Ishikawa (cell line): Measurements from ENCODE around the gene ERGIC1.

Experiments
- EGR1 ChIP-seq: IDR thresholded peaks from 2 replicates; pipeline ENCODE4 v1.6.1; 2012
- EP300 ChIP-seq: IDR thresholded peaks from 2 replicates; pipeline ENCODE4 v1.6.1; 2012; ENCODE audit warnings: borderline replicate concordance
- REST ChIP-seq: IDR thresholded peaks from 2 replicates; pipeline ENCODE4 v1.6.1; 2012; ENCODE audit warnings: low read depth, mild to moderate bottlenecking
- TAF1 ChIP-seq: IDR thresholded peaks from 2 replicates; pipeline ENCODE4 v1.6.1; 2012; ENCODE audit warnings: low read depth, mild to moderate bottlenecking
- TCF12 ChIP-seq: IDR thresholded peaks from 2 replicates; pipeline ENCODE4 v1.6.1; 2012; ENCODE audit warnings: low read depth
- USF1 ChIP-seq: IDR thresholded peaks from 2 replicates; pipeline ENCODE4 v1.6.1; 2012
- YY1 ChIP-seq: IDR thresholded peaks from 2 replicates; pipeline ENCODE4 v1.6.1; 2012; ENCODE audit warnings: low read depth

DNA sequence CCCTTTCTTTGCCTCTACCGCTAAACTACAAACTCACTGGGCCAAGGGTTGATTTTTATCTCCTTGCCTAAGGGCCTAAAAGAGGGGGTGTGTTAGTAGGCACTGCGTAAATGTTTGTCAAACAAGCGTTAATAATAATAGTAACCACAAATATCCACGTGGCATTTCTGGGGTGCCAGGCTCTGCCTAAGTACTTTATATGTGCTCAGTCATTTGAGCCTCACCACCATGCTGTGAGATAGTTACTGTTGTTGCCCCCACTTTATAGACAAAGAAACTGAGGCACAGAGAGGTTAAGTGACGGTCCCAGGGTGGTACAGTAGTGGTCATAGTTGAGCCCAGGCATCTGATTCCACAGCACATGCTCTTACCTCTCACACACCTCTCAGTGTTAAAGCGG lies 52.4 kb downstream of the ERGIC1 start:
- TF ChIP-seq TAF1 (no peak), YY1 (no peak), EGR1 (no peak), EP300 (no peak), TCF12 (no peak), REST (no peak), USF1 (no peak)
